Measurements from ENCODE around the gene FBRSL1.

GRCh38 chr12:132448463-132448820, 41.5 kb upstream of the FBRSL1 start:
- TF ChIP-seq POLR2AphosphoS5 (IDR thresholded peaks at IDR 0.05; ENCODE audit: low read depth, low read length) = no peak
- TF ChIP-seq, protein P1, sequence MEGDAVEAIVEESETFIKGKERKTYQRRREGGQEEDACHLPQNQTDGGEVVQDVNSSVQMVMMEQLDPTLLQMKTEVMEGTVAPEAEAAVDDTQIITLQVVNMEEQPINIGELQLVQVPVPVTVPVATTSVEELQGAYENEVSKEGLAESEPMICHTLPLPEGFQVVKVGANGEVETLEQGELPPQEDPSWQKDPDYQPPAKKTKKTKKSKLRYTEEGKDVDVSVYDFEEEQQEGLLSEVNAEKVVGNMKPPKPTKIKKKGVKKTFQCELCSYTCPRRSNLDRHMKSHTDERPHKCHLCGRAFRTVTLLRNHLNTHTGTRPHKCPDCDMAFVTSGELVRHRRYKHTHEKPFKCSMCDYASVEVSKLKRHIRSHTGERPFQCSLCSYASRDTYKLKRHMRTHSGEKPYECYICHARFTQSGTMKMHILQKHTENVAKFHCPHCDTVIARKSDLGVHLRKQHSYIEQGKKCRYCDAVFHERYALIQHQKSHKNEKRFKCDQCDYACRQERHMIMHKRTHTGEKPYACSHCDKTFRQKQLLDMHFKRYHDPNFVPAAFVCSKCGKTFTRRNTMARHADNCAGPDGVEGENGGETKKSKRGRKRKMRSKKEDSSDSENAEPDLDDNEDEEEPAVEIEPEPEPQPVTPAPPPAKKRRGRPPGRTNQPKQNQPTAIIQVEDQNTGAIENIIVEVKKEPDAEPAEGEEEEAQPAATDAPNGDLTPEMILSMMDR (IDR thresholded peaks at IDR 0.05) = no peak
- no peak for TF ChIP-seq SMC3 (IDR thresholded peaks at IDR 0.05; ENCODE audit: low read depth, low read length)
- no peak for TF ChIP-seq MXI1 (IDR thresholded peaks at IDR 0.05; ENCODE audit: low read depth, low read length)

Data from SK-N-SH (cell line).